Esophagus (tissue), 2 donors: Measurements from ENCODE around the gene TRIM39. TPM values are rescaled to one million over a fixed set of nuclear protein-coding genes. Genes with fewer than 3 reads are reported as not detected.

Experiments used
- H3K27ac ChIP-seq, 2 donors: one replicate each; pipeline ENCODE4 v1.5.1; 2013; ENCODE audit warnings: low read depth in 2 of 2, mild to moderate bottlenecking in 2 of 2, inconsistent platforms in 1 of 2, low read length in 1 of 2, moderate library complexity in 1 of 2
- H3K27me3 ChIP-seq, 2 donors: one replicate each; pipeline ENCODE4 v1.6.1; 2013; ENCODE audit warnings: low read length in 2 of 2, control low read depth in 1 of 2, mild to moderate bottlenecking in 1 of 2; ENCODE audit not compliant: insufficient read depth in 2 of 2, control insufficient read depth in 1 of 2
- H3K36me3 ChIP-seq, 2 donors: one replicate each; pipeline ENCODE4 v1.6.1; 2013; ENCODE audit warnings: low read length in 1 of 2; ENCODE audit not compliant: control insufficient read depth in 2 of 2, insufficient read depth in 2 of 2
- H3K4me1 ChIP-seq, 2 donors: one replicate each; pipeline ENCODE4 v1.6.1; 2013; ENCODE audit warnings: low read length in 1 of 2; ENCODE audit not compliant: control insufficient read depth in 2 of 2, insufficient read depth in 2 of 2
- H3K4me3 ChIP-seq, 2 donors: one replicate each; pipeline ENCODE4 v1.5.1; 2013; ENCODE audit warnings: low read length in 2 of 2, mild to moderate bottlenecking in 2 of 2, low read depth in 1 of 2, moderate library complexity in 1 of 2
- H3K9me3 ChIP-seq, 2 donors: one replicate each; pipeline ENCODE4 v1.6.1; 2013; ENCODE audit warnings: mild to moderate bottlenecking in 2 of 2, low read depth in 1 of 2, low read length in 1 of 2, moderate library complexity in 1 of 2; ENCODE audit not compliant: control insufficient read depth in 2 of 2, insufficient read depth in 1 of 2
- WGBS, 2 donors: extraction: QIAGEN DNeasy Blood & Tissue Kit; methylation state at CpG; one replicate each; pipeline ENCODE4 v1.1.7; 2013; 5-methylcytosine and 5-hydroxymethylcytosine counted together
- polyA plus RNA-seq, 2 donors: library from polyadenylated mRNA; stranded (reverse); fragments of 200-250 nt; gene quantifications; one replicate each; pipeline ENCODE4 v1.2.3, GENCODE V29; 2013
- donor health status: healthy with polysubstance abuse.
- donor health status: Bipolar disorder and iron deficiency.

TRIM39 gene
- polyA plus RNA-seq, 2 donors = 11.9 to 12.1 TPM

- Histone ChIP-seq H3K4me3 (peak overlapping the region in 1 of 2 donors; percentile 91), H3K36me3 (peaks cover 6 to 18% of the 10 kb centered on the region in 2 donors)
- WGBS, 2 donors = 56 to 57% methylated on average over 4 of the region's 4 CpGs
Measured at GRCh38 chr6:30344191-30344867, 17.6 kb downstream of the TRIM39 start.

GRCh38 chr6:30344868-30345671 lies 18.3 kb downstream of the TRIM39 start, which contains the start of gene RPP21:
RPP21 (plus strand) TSS chr6:30345156; CDS start chr6:30345172, 16 bp downstream.
- peak within 1 kb of the TSS; percentile 89 to 91 for H3K4me3 ChIP-seq
- no peaks in the 10 kb centered on the region for H3K9me3 ChIP-seq
- no peaks in the 10 kb centered on the region for H3K27me3 ChIP-seq
- WGBS, 2 donors = 2% methylated on average over 61 to 64 of the region's 64 CpGs
- H3K36me3 ChIP-seq = peaks cover 6 to 18% of the 10 kb centered on the region in 2 donors
- peak within 1 kb of the TSS; percentile 89 to 92 for H3K27ac ChIP-seq
- no peaks in the 10 kb centered on the region for H3K4me1 ChIP-seq

More at GRCh38 chr6:30344191-30344867, 17.6 kb downstream of the TRIM39 start:
- peak overlapping the region in 1 of 2 donors; percentile 89 for H3K27ac ChIP-seq
- H3K4me1 ChIP-seq = no peaks in the 10 kb centered on the region
- H3K9me3 ChIP-seq = no peaks in the 10 kb centered on the region
- H3K27me3 ChIP-seq = no peaks in the 10 kb centered on the region

GRCh38 chr6:30345852-30346251 lies 19.1 kb downstream of the TRIM39 start:
- no peaks in the 10 kb centered on the region for H3K27me3 ChIP-seq
- H3K4me3 ChIP-seq = peak overlapping the region in 1 of 2 donors; percentile 91
- no peaks in the 10 kb centered on the region for H3K9me3 ChIP-seq
- no peaks in the 10 kb centered on the region for H3K4me1 ChIP-seq
- 38 to 42% methylated on average over 4 of the region's 4 CpGs for WGBS, 2 donors
- peaks cover 3 to 18% of the 10 kb centered on the region in 2 donors for H3K36me3 ChIP-seq
- no peak overlapping the region for H3K27ac ChIP-seq

- WGBS, 2 donors = 57 to 88% methylated on average over 3 of the region's 3 CpGs
- Histone ChIP-seq H3K9me3 (no peaks in the 10 kb centered on the region), H3K4me3 (no peak overlapping the region), H3K27me3 (no peaks in the 10 kb centered on the region), H3K27ac (no peak overlapping the region), H3K36me3 (peaks cover 3 to 7% of the 10 kb centered on the region in 2 donors), H3K4me1 (no peaks in the 10 kb centered on the region)
Measured at GRCh38 chr6:30348957-30349356, 22.2 kb downstream of the TRIM39 start.

GRCh38 chr6:30349421-30350177 lies 22.9 kb downstream of the TRIM39 start:
- H3K4me3 ChIP-seq = no peak overlapping the region
- H3K36me3 ChIP-seq = peaks cover 3 to 7% of the 10 kb centered on the region in 2 donors
- no peak overlapping the region for H3K27ac ChIP-seq
- H3K9me3 ChIP-seq = no peaks in the 10 kb centered on the region
- WGBS, 2 donors = 66 to 67% methylated on average over 3 of the region's 3 CpGs
- no peaks in the 10 kb centered on the region for H3K27me3 ChIP-seq
- no peaks in the 10 kb centered on the region for H3K4me1 ChIP-seq

- 53 to 82% methylated on average over 1 of the region's 1 CpG for WGBS, 2 donors
- no peaks in the 10 kb centered on the region for H3K4me1 ChIP-seq
- peaks cover 3 to 7% of the 10 kb centered on the region in 2 donors for H3K36me3 ChIP-seq
- H3K27me3 ChIP-seq = no peaks in the 10 kb centered on the region
- no peaks in the 10 kb centered on the region for H3K9me3 ChIP-seq
- no peak overlapping the region for H3K27ac ChIP-seq
- H3K4me3 ChIP-seq = no peak overlapping the region
Measured at GRCh38 chr6:30350524-30350923, 23.8 kb downstream of the TRIM39 start.

- 81 to 96% methylated on average over 2 of the region's 2 CpGs for WGBS, 2 donors
- no peak overlapping the region for H3K27ac ChIP-seq
- peaks cover 0 to 2% of the 10 kb centered on the region in 2 donors for H3K36me3 ChIP-seq
- no peaks in the 10 kb centered on the region for H3K9me3 ChIP-seq
- no peaks in the 10 kb centered on the region for H3K4me1 ChIP-seq
- no peak overlapping the region for H3K4me3 ChIP-seq
- no peaks in the 10 kb centered on the region for H3K27me3 ChIP-seq
Measured at GRCh38 chr6:30352550-30352949, 25.8 kb downstream of the TRIM39 start.

- WGBS, 2 donors = 71 to 73% methylated on average over 4 of the region's 4 CpGs
- Histone ChIP-seq H3K9me3 (no peaks in the 10 kb centered on the region), H3K27me3 (peaks cover 0 to 9% of the 10 kb centered on the region in 2 donors), H3K4me1 (no peaks in the 10 kb centered on the region), H3K36me3 (no peaks in the 10 kb centered on the region), H3K27ac (no peak overlapping the region), H3K4me3 (no peak overlapping the region)
Measured at GRCh38 chr6:30355281-30355680, 28.6 kb downstream of the TRIM39 start.

GRCh38 chr6:30356536-30356935 lies 29.8 kb downstream of the TRIM39 start:
- WGBS, 2 donors = 83 to 85% methylated on average over 1 of the region's 1 CpG

More at GRCh38 chr6:30356536-30356935, 29.8 kb downstream of the TRIM39 start:
- Histone ChIP-seq H3K27ac (no peak overlapping the region), H3K9me3 (no peaks in the 10 kb centered on the region), H3K27me3 (peaks cover 0 to 12% of the 10 kb centered on the region in 2 donors), H3K4me3 (no peak overlapping the region), H3K4me1 (no peaks in the 10 kb centered on the region), H3K36me3 (no peaks in the 10 kb centered on the region)
